ENCODE measurements around the gene XKR8. TPM values are rescaled to one million over a fixed set of nuclear protein-coding genes. Genes with fewer than 3 reads are reported as not detected.

Gene XKR8
- total and polyA plus RNA-seq, 9 donors: 3.9 to 6.1 (median 5.3) TPM

DNA sequence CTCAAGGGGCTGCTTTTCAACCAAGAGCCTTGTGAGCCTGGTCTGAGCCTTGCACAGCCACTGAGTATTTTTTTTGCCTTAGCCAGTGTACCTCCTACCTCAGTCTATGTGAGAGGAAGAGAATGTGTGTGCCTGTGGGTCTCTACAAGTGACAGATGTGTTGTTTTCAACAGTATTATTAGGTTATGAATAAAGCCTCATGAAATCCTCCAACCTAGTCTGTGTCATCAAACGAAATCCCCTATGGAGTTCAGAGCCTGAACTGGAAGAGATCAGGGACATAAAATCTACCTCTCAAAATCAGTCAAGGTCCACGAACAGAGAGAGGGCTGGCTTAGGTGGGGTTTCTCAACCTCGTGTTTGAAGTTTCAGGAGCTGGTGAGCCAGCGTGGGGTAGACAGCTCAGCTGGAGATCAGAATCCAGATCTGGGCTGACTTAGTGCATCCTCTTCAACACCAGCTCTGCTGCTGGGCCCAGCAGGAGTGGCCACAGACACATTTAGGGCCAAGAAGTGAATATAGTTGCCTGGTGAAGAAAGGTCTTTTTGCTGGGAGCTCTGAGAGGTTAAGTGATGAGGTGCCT lies 8.2 kb downstream of the XKR8 start:
- WGBS, 3 donors: 75 to 82% (median 80%) methylated on average over 4 of the region's 4 CpGs
- H3K36me3 ChIP-seq: no peaks in the 10 kb centered on the region
- no peaks in the 10 kb centered on the region for H3K4me1 ChIP-seq (ENCODE audit: insufficient read depth)
- intact Hi-C loops (cut with DNase I): no loop called here
- H3K9me3 ChIP-seq: no peaks in the 10 kb centered on the region
- no peak for DNase-seq
- H3K27ac ChIP-seq: no peak overlapping the region
- H3K4me3 ChIP-seq: no peak overlapping the region
- H3K27me3 ChIP-seq: no peaks in the 10 kb centered on the region
- TF ChIP-seq, protein P1, sequence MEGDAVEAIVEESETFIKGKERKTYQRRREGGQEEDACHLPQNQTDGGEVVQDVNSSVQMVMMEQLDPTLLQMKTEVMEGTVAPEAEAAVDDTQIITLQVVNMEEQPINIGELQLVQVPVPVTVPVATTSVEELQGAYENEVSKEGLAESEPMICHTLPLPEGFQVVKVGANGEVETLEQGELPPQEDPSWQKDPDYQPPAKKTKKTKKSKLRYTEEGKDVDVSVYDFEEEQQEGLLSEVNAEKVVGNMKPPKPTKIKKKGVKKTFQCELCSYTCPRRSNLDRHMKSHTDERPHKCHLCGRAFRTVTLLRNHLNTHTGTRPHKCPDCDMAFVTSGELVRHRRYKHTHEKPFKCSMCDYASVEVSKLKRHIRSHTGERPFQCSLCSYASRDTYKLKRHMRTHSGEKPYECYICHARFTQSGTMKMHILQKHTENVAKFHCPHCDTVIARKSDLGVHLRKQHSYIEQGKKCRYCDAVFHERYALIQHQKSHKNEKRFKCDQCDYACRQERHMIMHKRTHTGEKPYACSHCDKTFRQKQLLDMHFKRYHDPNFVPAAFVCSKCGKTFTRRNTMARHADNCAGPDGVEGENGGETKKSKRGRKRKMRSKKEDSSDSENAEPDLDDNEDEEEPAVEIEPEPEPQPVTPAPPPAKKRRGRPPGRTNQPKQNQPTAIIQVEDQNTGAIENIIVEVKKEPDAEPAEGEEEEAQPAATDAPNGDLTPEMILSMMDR (IDR thresholded peaks at IDR 0.05): no peak
- no peak for TF ChIP-seq EP300 (IDR thresholded peaks at IDR 0.05)
- TF ChIP-seq POLR2A (IDR thresholded peaks at IDR 0.05): no peak

DNA sequence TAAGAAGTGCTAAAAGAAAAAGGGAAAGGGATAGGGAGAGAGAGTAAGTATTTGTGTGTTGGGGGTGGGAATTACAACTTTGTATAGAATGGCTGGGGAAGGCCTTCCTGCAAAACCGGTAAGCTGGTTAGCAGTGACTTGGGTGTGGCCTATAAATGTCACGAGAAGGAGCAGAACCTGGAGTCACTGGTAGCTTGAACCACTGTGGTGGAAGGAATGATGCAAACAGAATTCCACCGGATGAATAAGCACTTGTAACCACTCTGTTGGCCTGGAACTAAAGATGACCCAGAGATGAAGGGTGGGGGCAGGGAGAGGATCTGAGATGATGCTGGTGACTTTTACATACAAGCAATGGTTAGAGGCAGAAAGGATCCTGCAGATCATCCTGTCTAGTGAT lies 8.9 kb downstream of the XKR8 start:
- H3K27ac ChIP-seq: no peak overlapping the region
- H3K4me1 ChIP-seq (ENCODE audit: insufficient read depth): no peaks in the 10 kb centered on the region
- H3K4me3 ChIP-seq: no peak overlapping the region
- no peaks in the 10 kb centered on the region for H3K27me3 ChIP-seq
- no peak for TF ChIP-seq EP300 (IDR thresholded peaks at IDR 0.05)
- no peak for TF ChIP-seq POLR2A (IDR thresholded peaks at IDR 0.05)
- TF ChIP-seq, protein P1 (IDR thresholded peaks at IDR 0.05): no peak
- intact Hi-C loops (cut with DNase I): no loop called here
- no peak for DNase-seq
- H3K36me3 ChIP-seq: no peaks in the 10 kb centered on the region
- WGBS, 3 donors: 66 to 72% (median 67%) methylated on average over 3 of the region's 3 CpGs
- no peaks in the 10 kb centered on the region for H3K9me3 ChIP-seq

GRCh38 chr1:27970401-27970800 lies 10.6 kb downstream of the XKR8 start:
- TF ChIP-seq POLR2A (IDR thresholded peaks at IDR 0.05) (no peak), EP300 (IDR thresholded peaks at IDR 0.05) (no peak)
- TF ChIP-seq, protein P1 (IDR thresholded peaks at IDR 0.05): no peak
- intact Hi-C loops (cut with DNase I): loop anchor here in 1 of 4 donors (10.0 kb wide), 1 partner anchor 106 kb away; no protein-coding TSS in a partner anchor
- 74 to 79% (median 79%) methylated on average over 6 of the region's 6 CpGs for WGBS, 3 donors
- H3K9me3 ChIP-seq: no peaks in the 10 kb centered on the region
- DNase-seq: no peak
- H3K4me3 ChIP-seq: no peak overlapping the region
- no peaks in the 10 kb centered on the region for H3K27me3 ChIP-seq
- no peaks in the 10 kb centered on the region for H3K36me3 ChIP-seq
- H3K27ac ChIP-seq: no peak overlapping the region
- H3K4me1 ChIP-seq (ENCODE audit: insufficient read depth): no peaks in the 10 kb centered on the region

DNA sequence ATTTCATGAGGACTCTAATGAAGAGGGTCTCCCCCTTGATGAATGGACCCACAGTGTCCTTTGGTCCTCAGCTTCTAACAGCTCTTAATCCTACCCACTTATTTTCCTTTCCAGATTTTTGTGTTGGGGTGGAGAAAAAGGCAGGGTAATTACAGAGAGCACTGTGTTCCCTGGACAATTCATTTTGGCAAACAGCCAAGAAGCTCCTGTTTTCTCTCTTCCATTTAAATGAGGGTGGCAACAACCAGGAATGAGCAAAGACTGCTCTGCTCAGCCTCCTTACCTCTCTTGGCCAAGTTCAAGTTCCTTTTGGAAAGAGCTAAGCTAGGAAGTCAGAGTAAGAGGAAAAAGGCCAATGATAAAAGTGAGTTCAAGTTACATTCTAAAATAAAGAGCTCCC lies 11.9 kb downstream of the XKR8 start:
- H3K27ac ChIP-seq: no peak overlapping the region
- H3K36me3 ChIP-seq: no peaks in the 10 kb centered on the region
- DNase-seq: no peak
- H3K9me3 ChIP-seq: no peaks in the 10 kb centered on the region
- H3K27me3 ChIP-seq: no peaks in the 10 kb centered on the region
- intact Hi-C loops (cut with DNase I): loop anchor here in 1 of 4 donors (10.0 kb wide), 1 partner anchor 107 kb away; no protein-coding TSS in a partner anchor
- no peak for TF ChIP-seq POLR2A (IDR thresholded peaks at IDR 0.05)
- TF ChIP-seq, protein P1 (IDR thresholded peaks at IDR 0.05): no peak
- no peak for TF ChIP-seq EP300 (IDR thresholded peaks at IDR 0.05)
- no peak overlapping the region for H3K4me3 ChIP-seq
- no peaks in the 10 kb centered on the region for H3K4me1 ChIP-seq (ENCODE audit: insufficient read depth)
